ENCODE data around the gene MAPK1IP1L.

DNA sequence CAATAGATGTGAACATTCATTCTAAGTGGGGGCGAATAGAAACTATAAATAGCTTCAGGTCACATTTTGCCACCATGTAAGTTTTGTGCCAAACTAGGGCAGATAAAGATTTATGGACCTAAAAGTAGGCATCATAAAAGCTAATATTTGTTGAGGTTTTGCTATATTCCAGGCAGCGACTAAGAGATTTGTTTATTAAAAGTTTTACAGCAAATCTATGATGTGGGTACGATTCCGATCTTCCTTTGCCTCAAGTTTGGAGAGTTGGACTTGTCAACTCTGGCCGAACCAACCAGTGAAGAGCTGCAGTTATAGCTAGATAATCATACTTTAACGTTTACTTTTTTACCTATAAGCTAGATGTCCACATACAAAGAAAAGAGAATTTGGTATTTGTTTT, 1.6 kb downstream of the MAPK1IP1L start:
- TF ChIP-seq CTCF (IDR thresholded peaks at IDR 0.05 in 4 of 5, conservative IDR thresholded peaks at IDR 0.05 in 1 of 5) (no peak), POLR2A (IDR thresholded peaks at IDR 0.05) (no peak)

Data from gastrocnemius medialis (tissue), 4 donors.